ENCODE data around the gene USP11.
A peak's percentile ranks its signal among the peaks of the same experiment; 100 is the strongest.

Gene USP11

GRCh38 chrX:47230136-47230868 is 2.5 kb upstream of the USP11 start:
- H3K9me2 ChIP-seq (replicated peaks; ENCODE audit: control insufficient read depth, low read length): no peaks in the 10 kb centered on the region
- 0 out of 2 replicates have a peak, but pooled peaks cover 3% of the 10 kb centered on the region for H3F3A ChIP-seq (ENCODE audit: control insufficient read depth, insufficient read depth)
- H3K36me3 ChIP-seq (ENCODE audit: control insufficient read depth, low read length): peaks cover 35% of the 10 kb centered on the region
- H4K20me1 ChIP-seq (ENCODE audit: control insufficient read depth, insufficient read depth, low read depth, low read length): no peaks in the 10 kb centered on the region
- H3K9me3 ChIP-seq (ENCODE audit: control insufficient read depth, insufficient read depth, low read length): no peaks in the 10 kb centered on the region
- peaks cover 17% of the 10 kb centered on the region for H3K79me2 ChIP-seq (ENCODE audit: control insufficient read depth, low read length)
- no peak overlapping the region for H3K27ac ChIP-seq (ENCODE audit: low read depth, low read length)
- H3K4me1 ChIP-seq (ENCODE audit: control insufficient read depth, low read length): peaks cover 12% of the 10 kb centered on the region
- H3K4me3 ChIP-seq (ENCODE audit: low read length): no peak overlapping the region
- no peak overlapping the region for H3K4me2 ChIP-seq (ENCODE audit: low read length)
- no peaks in the 10 kb centered on the region for H3K27me3 ChIP-seq (ENCODE audit: control insufficient read depth, low read length)
- TF ChIP-seq EZH2phosphoT487 (IDR thresholded peaks at IDR 0.05; ENCODE audit: borderline replicate concordance, low read length) (no peak), CTCF (IDR thresholded peaks at IDR 0.05; ENCODE audit: low read depth, low read length, poor library complexity, severe bottlenecking) (no peak)

- no peaks in the 10 kb centered on the region for H3K9me3 ChIP-seq (ENCODE audit: control insufficient read depth, insufficient read depth, low read length)
- no peak overlapping the region for H3K4me2 ChIP-seq (ENCODE audit: low read length)
- peaks cover 15% of the 10 kb centered on the region for H3K4me1 ChIP-seq (ENCODE audit: control insufficient read depth, low read length)
- peaks cover 26% of the 10 kb centered on the region for H3K79me2 ChIP-seq (ENCODE audit: control insufficient read depth, low read length)
- no peaks in the 10 kb centered on the region for H4K20me1 ChIP-seq (ENCODE audit: control insufficient read depth, insufficient read depth, low read depth, low read length)
- peaks cover 26% of the 10 kb centered on the region for H3K36me3 ChIP-seq (ENCODE audit: control insufficient read depth, low read length)
- H3K27me3 ChIP-seq (ENCODE audit: control insufficient read depth, low read length): no peaks in the 10 kb centered on the region
- no peak overlapping the region for H3K4me3 ChIP-seq (ENCODE audit: low read length)
- no peaks in the 10 kb centered on the region for H3K9me2 ChIP-seq (replicated peaks; ENCODE audit: control insufficient read depth, low read length)
- TF ChIP-seq CTCF (IDR thresholded peaks at IDR 0.05; ENCODE audit: low read depth, low read length, poor library complexity, severe bottlenecking) (no peak), EZH2phosphoT487 (IDR thresholded peaks at IDR 0.05; ENCODE audit: borderline replicate concordance, low read length) (no peak)
- H3F3A ChIP-seq (ENCODE audit: control insufficient read depth, insufficient read depth): 0 out of 2 replicates have a peak, but pooled peaks cover 3% of the 10 kb centered on the region
- H3K27ac ChIP-seq (ENCODE audit: low read depth, low read length): no peak overlapping the region
Observed at GRCh38 chrX:47231167-47231566, 1.6 kb upstream of the USP11 start.

- no peak for TF ChIP-seq CTCF (IDR thresholded peaks at IDR 0.05; ENCODE audit: low read depth, low read length, poor library complexity, severe bottlenecking)
- Histone ChIP-seq H3F3A (ENCODE audit: control insufficient read depth, insufficient read depth) (0 out of 2 replicates have a peak, but pooled peaks cover 3% of the 10 kb centered on the region), H3K79me2 (ENCODE audit: control insufficient read depth, low read length) (peaks cover 37% of the 10 kb centered on the region), H3K36me3 (ENCODE audit: control insufficient read depth, low read length) (peaks cover 15% of the 10 kb centered on the region), H3K4me1 (ENCODE audit: control insufficient read depth, low read length) (peaks cover 15% of the 10 kb centered on the region), H3K9me3 (ENCODE audit: control insufficient read depth, insufficient read depth, low read length) (no peaks in the 10 kb centered on the region), H3K27ac (ENCODE audit: low read depth, low read length) (peak overlapping the region; percentile 81), H3K4me2 (ENCODE audit: low read length) (peak overlapping the region; percentile 78), H4K20me1 (ENCODE audit: control insufficient read depth, insufficient read depth, low read depth, low read length) (no peaks in the 10 kb centered on the region), H3K4me3 (ENCODE audit: low read length) (peak overlapping the region; percentile 87), H3K9me2 (replicated peaks; ENCODE audit: control insufficient read depth, low read length) (no peaks in the 10 kb centered on the region), H3K27me3 (ENCODE audit: control insufficient read depth, low read length) (no peaks in the 10 kb centered on the region)
Observed at GRCh38 chrX:47232197-47232802, 509 bp upstream of the USP11 start.

Measured in DOHH2 (cell line).